GM18517 (cell line): Measurements from ENCODE around the gene TTC28.
"Not testable (repeated sequence)": the region's sequence is repeated elsewhere in the genome, so short reads cannot be mapped to it uniquely, and the experiment has no call there.

Experiments used
- ATAC-seq: cut with Tn5 transposase; IDR thresholded peaks from one replicate; pipeline ENCODE4 v1.9.1; 2021; ENCODE audit warnings: mild to moderate bottlenecking, moderate library complexity; ENCODE audit not compliant: unreplicated experiment

TTC28 gene

DNA sequence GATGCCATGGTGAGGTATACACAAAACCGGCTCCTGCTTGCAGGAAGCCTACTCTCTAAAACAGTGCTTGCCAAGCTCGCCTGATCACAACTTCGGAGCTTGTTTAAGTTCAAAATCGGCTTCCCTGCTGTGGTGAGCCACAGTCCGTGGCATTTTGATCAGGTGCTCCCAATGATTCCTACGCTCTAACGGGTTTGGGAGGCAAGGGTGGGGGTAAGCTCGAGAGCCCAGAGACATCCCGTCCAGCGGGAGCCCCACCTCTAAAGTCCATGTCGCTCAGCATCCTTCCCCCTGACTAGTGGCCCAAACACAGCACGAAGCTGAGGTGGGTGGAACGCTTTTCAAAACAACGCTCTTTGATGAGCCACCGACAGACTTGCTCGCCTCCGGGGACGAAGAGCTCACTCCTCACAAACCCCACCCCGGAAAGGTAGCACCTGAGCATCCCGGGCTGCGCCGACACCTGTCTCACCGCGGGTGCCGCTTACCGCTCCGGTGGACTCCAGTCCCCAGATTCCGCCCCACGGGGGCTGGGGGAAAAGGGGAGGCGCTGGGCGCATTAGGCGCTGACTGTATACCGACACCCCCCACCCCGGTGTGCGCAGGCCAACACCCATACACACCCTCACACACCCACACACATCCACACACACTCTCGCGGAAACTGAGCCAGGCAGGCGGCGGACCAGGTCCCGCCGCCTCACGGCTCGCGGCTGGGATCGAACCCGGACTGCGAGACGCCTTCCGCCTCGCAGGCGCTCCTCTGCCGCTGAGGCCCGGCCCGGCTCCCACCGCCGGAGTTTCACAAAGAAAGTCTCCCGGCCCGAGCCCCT, 646 bp downstream of the TTC28 start:
- ATAC-seq: not testable (repeated sequence)

DNA sequence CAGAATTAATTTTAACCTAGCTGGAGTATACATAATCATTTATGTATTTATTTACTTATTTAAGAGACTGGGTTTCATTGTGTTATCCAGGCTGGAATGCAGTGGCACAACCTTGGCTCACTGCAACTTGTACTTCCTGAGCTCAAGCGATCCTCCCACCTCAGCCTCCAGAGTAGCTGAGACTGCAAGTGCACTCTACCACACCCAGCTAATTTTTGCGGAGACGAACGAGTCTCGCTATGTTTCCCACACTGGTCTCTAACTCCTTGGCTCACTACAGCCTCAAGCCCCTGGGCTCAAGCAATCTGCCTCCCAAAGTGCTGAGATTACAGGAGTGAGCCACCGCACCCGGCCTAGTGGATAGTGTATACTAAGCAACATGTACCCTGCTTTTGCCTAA, 1.5 kb downstream of the TTC28 start:
- not testable (repeated sequence) for ATAC-seq

DNA sequence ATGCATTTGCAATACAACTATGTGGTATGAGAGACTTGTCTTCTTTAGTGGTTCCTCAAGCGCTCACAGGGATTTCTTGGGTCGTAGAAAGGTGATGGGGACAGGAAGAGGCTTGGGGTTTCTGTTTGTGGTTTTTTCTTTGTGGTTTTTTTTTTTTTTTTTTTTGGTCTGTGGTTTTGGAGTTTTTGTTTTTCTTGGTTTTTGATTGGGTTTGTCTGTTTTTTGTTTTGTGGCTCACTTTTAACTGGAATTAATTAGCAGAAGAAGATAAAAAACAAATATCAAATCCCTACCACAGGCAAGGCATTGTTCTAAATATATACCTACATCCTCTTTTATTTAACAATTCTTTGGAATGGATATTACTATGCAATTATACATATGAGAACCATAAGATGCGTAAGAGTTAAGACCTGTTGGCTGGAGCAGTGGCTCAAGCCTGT, 5.5 kb downstream of the TTC28 start:
- no peak for ATAC-seq

DNA sequence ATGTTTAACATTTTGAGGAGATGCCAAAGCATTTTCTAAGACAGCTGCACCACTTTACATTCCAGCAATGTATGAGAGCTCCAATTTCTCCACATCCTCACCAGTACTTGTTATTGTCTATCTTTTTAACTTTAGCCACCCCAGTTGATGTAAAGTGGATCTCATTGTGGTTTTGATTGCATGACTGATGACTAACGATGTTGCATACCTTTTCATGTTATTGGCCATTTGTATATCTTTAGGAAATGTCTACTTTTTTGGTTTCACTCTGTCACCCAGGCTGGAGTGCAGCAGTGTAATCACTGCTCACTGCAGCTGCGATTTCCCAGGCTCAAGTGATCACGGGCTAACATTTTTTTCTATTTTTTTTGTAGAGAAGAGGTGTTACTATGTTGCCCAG, 8.9 kb downstream of the TTC28 start:
- ATAC-seq: no peak

- ATAC-seq: no peak
Observed at GRCh38 chr22:28670161-28670560, 9.5 kb downstream of the TTC28 start.

- ATAC-seq: no peak
Observed at GRCh38 chr22:28669387-28669786, 10.3 kb downstream of the TTC28 start.

DNA sequence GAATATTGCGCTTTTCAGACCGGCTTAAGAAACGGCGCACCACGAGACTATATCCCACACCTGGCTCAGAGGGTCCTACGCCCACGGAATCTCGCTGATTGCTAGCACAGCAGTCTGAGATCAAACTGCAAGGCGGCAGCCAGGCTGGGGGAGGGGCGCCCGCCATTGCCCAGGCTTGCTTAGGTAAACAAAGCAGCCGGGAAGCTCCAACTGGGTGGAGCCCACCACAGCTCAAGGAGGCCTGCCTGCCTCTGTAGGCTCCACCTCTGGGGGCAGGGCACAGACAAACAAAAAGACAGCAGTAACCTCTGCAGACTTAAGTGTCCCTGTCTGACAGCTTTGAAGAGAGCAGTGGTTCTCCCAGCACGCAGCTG, 16.1 kb downstream of the TTC28 start:
- not testable (repeated sequence) for ATAC-seq

GRCh38 chr22:28658448-28658847, 21.2 kb downstream of the TTC28 start:
- no peak for ATAC-seq

- no peak for ATAC-seq
Observed at GRCh38 chr22:28656181-28656580, 23.5 kb downstream of the TTC28 start.

GRCh38 chr22:28650463-28650862, 29.2 kb downstream of the TTC28 start:
- no peak for ATAC-seq

GRCh38 chr22:28648792-28649191, 30.8 kb downstream of the TTC28 start:
- no peak for ATAC-seq

DNA sequence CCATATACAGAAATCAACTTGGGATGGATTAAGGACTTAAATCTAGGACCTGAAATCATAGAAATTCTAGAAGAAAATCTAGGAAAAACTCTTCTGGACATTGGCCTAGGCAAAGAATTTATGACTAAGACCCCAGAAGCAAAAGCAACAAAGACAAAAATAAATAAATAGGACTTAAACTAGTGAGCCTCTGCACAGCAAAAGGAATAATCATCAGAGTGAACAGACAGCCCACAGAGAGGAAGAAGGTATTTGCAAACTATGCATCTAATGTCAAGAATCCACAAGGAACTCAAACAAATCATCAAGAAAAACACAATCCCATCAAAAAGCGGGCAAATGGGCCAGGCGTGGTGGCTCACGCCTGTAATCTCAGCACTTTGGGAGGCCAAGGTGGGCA, 32.4 kb downstream of the TTC28 start:
- ATAC-seq: no peak

DNA sequence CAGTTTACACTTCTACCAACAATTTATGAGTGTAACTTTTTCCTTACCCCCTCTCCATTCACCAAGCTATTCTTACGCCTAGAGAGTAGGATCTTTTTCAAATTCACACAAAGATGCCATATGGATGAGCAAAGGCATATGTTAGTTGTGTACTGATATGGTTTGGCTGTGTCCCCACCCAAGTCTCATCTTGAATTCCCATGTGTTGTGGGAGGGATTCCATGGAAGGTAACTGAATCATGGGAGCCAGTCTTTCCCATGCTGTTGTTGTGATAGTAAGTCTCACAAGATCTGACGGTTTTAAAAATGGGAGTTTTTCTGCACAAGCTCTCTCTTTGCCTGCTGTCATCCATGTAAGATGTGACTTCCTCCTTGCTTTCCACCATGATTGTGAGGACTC, 40.3 kb downstream of the TTC28 start:
- ATAC-seq: no peak

- ATAC-seq: no peak
Observed at GRCh38 chr22:28637225-28637624, 42.4 kb downstream of the TTC28 start.

DNA sequence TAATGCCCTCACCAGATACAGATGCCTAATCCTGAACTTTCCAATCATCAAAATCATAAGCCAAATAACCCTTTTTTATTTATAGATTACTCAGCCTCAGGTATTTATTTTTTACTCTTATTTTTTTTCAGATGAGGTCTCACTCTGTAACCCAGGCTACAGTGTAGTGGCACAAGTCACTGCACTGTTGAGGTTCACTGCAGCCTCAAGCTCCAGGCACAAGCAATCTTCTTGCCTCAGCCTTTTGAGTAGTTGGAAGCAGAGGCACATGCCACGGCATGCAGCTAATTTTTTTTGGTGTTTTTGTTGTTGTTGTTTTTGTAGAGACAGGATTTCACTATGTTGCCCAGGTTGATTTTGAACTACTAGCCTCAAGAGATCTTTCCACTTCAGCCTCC, 49.5 kb downstream of the TTC28 start:
- ATAC-seq: no peak

- ATAC-seq: no peak
Observed at GRCh38 chr22:28629420-28630176, 50.0 kb downstream of the TTC28 start.

DNA sequence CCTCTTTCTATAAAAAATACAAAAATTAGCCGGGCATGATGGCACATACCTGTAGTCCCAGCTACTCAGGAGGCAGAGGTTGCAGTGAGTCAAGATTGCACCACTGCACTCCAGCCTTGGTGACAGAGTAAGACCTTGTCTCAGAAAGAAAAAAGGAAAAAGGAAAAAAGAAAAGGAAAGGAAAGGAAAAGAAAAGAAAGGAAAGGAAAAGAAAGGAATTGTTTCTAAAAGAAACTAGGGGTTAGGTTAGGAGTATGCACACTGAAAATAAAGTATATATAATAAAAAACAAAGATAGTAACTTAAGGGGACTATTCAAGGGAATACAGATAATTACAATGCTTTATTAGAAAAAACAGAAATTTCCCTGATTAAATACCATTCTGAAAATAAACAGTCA, 50.9 kb downstream of the TTC28 start:
- ATAC-seq: no peak

DNA sequence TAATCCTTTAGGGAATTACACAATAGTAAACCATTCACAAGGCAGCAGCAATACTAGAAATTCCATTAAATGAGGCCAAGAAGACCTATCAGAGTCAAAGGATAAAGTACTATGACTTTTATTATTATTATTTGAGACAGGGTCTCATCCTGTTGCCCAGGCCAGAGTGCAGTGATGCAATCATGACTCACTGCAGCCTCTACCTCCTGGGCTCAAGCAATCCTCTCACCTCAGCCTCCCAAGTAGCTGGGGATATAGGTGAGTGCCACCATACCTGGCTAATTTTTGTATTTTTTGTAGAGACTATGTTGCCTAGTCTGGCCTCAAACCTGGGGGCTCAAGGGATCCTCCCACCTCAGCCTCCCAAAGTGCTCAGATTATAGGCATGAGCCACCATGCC, 51.8 kb downstream of the TTC28 start:
- ATAC-seq: no peak

- no peak for ATAC-seq
Observed at GRCh38 chr22:28620244-28620922, 59.3 kb downstream of the TTC28 start.

- no peak for ATAC-seq
Observed at GRCh38 chr22:28619236-28619635, 60.4 kb downstream of the TTC28 start.

DNA sequence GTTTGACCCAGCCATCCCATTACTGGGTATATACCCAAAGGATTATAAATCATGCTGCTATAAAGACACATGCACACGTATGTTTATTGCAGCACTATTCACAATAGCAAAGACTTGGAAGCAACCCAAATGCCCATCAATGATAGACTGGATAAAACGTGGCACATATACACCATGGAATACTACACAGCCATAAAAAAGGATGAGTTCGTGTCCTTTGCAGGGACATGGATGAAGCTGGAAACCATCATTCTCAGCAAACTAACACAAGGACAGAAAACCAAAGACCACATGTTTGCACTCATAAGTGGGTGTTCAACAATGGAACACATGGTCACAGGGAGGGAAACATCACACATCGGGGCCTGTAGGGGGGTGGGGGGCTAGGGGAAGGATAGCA, 64.2 kb downstream of the TTC28 start:
- ATAC-seq: not testable (repeated sequence)

DNA sequence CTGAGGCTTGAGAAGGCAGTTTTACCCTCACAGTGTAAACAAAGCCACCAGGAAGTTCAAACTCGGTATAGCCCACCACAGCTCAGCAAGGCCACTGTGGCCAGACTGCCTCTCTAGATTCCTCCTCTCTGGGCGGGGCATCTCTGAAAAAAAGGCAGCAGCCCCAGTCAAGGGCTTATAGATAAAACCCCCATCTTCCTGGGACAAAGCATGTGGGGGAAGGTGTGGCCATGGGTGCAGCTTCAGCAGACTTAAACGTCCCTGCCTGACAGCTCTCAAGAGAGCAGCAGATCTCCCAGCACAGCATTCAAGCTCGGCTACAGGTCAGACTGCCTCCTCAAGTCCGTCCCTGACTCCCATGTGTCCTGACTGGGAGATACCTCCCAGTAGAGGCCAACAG, 69.7 kb downstream of the TTC28 start:
- no peak for ATAC-seq
